ENCODE measurements around the gene MAN1C1. TPM values are rescaled to one million over a fixed set of nuclear protein-coding genes. Genes with fewer than 3 reads are reported as not detected.
"Not testable (repeated sequence)": the region's sequence is repeated elsewhere in the genome, so short reads cannot be mapped to it uniquely, and the experiment has no call there.

Gene MAN1C1
- total RNA-seq, 2 experiments from 2014 or later: 3.7 to 4.4 TPM

GRCh38 chr1:25628741-25629421 is 12.3 kb downstream of the MAN1C1 start:
- no peak for TF ChIP-seq CTCF (IDR thresholded peaks at IDR 0.05)
- Mint-ChIP-seq H3K27me3 (no peaks in the 10 kb centered on the region), H3K4me3 (no peak overlapping the region), H3K36me3 (ENCODE audit: low read depth) (peaks cover 9% of the 10 kb centered on the region), H3K27ac (no peak overlapping the region), H3K9me3 (peaks cover 4% of the 10 kb centered on the region), H3K4me1 (ENCODE audit: low read depth) (peaks cover 66% of the 10 kb centered on the region)
- ChIA-PET CTCF (interaction anchor here (2.0 kb wide), 1 partner anchor 10 kb away, joined by 18 read pairs; no protein-coding TSS in a partner anchor), POLR2A (interaction anchor here (0.7 to 1.2 kb wide), 2 partner anchors 10 to 30 kb away, joined by 3 read pairs; no protein-coding TSS in a partner anchor)
- intact Hi-C loops (cut with micrococcal nuclease): no loop called here
- DNase-seq: no peak
- peak; percentile 5 for ATAC-seq

GRCh38 chr1:25629836-25630235 is 13.2 kb downstream of the MAN1C1 start:
- Mint-ChIP-seq H3K9me3 (peaks cover 4% of the 10 kb centered on the region), H3K27me3 (no peaks in the 10 kb centered on the region), H3K36me3 (ENCODE audit: low read depth) (peaks cover 12% of the 10 kb centered on the region), H3K4me3 (no peak overlapping the region), H3K27ac (no peak overlapping the region), H3K4me1 (ENCODE audit: low read depth) (peaks cover 62% of the 10 kb centered on the region)
- intact Hi-C loops (cut with micrococcal nuclease): no loop called here
- DNase-seq (no peak), ATAC-seq (no peak)
- ChIA-PET CTCF (no interaction called here), POLR2A (no interaction called here)
- no peak for TF ChIP-seq CTCF (IDR thresholded peaks at IDR 0.05)

- Mint-ChIP-seq H3K4me1 (ENCODE audit: low read depth) (peaks cover 64% of the 10 kb centered on the region), H3K4me3 (peak overlapping the region; percentile 77), H3K27ac (peak overlapping the region; percentile 87), H3K36me3 (ENCODE audit: low read depth) (peaks cover 24% of the 10 kb centered on the region), H3K9me3 (peaks cover 11% of the 10 kb centered on the region), H3K27me3 (no peaks in the 10 kb centered on the region)
- DNase-seq (peak; percentile 27), ATAC-seq (peak; percentile 71)
- POLR2A ChIA-PET: interaction anchor here (0.8 to 1.8 kb wide), 8 partner anchors 9 to 44 kb away, joined by 3 to 12 read pairs (median 4); partner anchors contain the start of gene MAN1C1
- CTCF ChIA-PET: interaction anchor here (0.6 to 2.3 kb wide), 9 partner anchors 9 to 44 kb away, joined by 3 to 22 read pairs (median 4); no protein-coding TSS in a partner anchor
- intact Hi-C loops (cut with micrococcal nuclease): no loop called here
- TF ChIP-seq CTCF (IDR thresholded peaks at IDR 0.05): no peak
Measured at GRCh38 chr1:25631750-25632485, 15.3 kb downstream of the MAN1C1 start.

- H3K4me1 Mint-ChIP-seq (ENCODE audit: low read depth): peaks cover 65% of the 10 kb centered on the region
- H3K27ac Mint-ChIP-seq: peak overlapping the region; percentile 59
- no peak for TF ChIP-seq CTCF (IDR thresholded peaks at IDR 0.05)
- ATAC-seq: no peak
- no peaks in the 10 kb centered on the region for H3K27me3 Mint-ChIP-seq
- ChIA-PET POLR2A (no interaction called here), CTCF (interaction anchor here (3.0 kb wide), 1 partner anchor 15 kb away, joined by 12 read pairs; no protein-coding TSS in a partner anchor)
- H3K9me3 Mint-ChIP-seq: peaks cover 25% of the 10 kb centered on the region
- intact Hi-C loops (cut with micrococcal nuclease): no loop called here
- DNase-seq: no peak
- H3K36me3 Mint-ChIP-seq (ENCODE audit: low read depth): peaks cover 39% of the 10 kb centered on the region
- peak overlapping the region; percentile 37 for H3K4me3 Mint-ChIP-seq
Measured at GRCh38 chr1:25634066-25634465, 17.5 kb downstream of the MAN1C1 start.

- Mint-ChIP-seq H3K4me3 (no peak overlapping the region), H3K27me3 (no peaks in the 10 kb centered on the region), H3K9me3 (peaks cover 29% of the 10 kb centered on the region), H3K36me3 (ENCODE audit: low read depth) (peaks cover 43% of the 10 kb centered on the region), H3K27ac (no peak overlapping the region), H3K4me1 (ENCODE audit: low read depth) (peaks cover 57% of the 10 kb centered on the region)
- no peak for TF ChIP-seq CTCF (IDR thresholded peaks at IDR 0.05)
- no peak for DNase-seq
- POLR2A ChIA-PET: no interaction called here
- CTCF ChIA-PET: interaction anchor here (3.0 kb wide), 1 partner anchor 15 kb away, joined by 12 read pairs; no protein-coding TSS in a partner anchor
- no peak for ATAC-seq
- intact Hi-C loops (cut with micrococcal nuclease): no loop called here
Measured at GRCh38 chr1:25634896-25635295, 18.3 kb downstream of the MAN1C1 start.

GRCh38 chr1:25636141-25636540 is 19.6 kb downstream of the MAN1C1 start:
- intact Hi-C loops (cut with micrococcal nuclease); ATAC-seq; H3K27ac Mint-ChIP-seq; POLR2A ChIA-PET; H3K27me3 Mint-ChIP-seq; H3K4me3 Mint-ChIP-seq: not testable (repeated sequence)
- Mint-ChIP-seq H3K4me1 (ENCODE audit: low read depth) (peaks cover 55% of the 10 kb centered on the region), H3K9me3 (peaks cover 29% of the 10 kb centered on the region), H3K36me3 (ENCODE audit: low read depth) (peaks cover 43% of the 10 kb centered on the region)
- CTCF ChIA-PET: interaction anchor here (3.0 kb wide), 1 partner anchor 17 kb away, joined by 12 read pairs; no protein-coding TSS in a partner anchor
- DNase-seq: peak; percentile 40
